ENCODE measurements around the gene SEPSECS. TPM values are rescaled to one million over a fixed set of nuclear protein-coding genes. Genes with fewer than 3 reads are reported as not detected.

The SEPSECS gene
- 10 to 100 TPM in 2 of 4 donors, 1 to 10 TPM in 2; 6.9 to 22.8 (median 10.4) TPM for total RNA-seq

- TF ChIP-seq POLR2A (IDR thresholded peaks at IDR 0.05) (peak; percentile 70 to 91), CTCF (IDR thresholded peaks at IDR 0.05) (peak in 2 of 4 experiments; percentile 25 to 27)
- peak within 1 kb of the TSS; percentile 97 to 98 for H3K27ac ChIP-seq
- peak; percentile 98 for DNase-seq
- H3K4me1 ChIP-seq = no peaks in the 10 kb centered on the region
- no peaks in the 10 kb centered on the region for H3K36me3 ChIP-seq
- no peaks in the 10 kb centered on the region for H3K9me3 ChIP-seq
- peak within 1 kb of the TSS; percentile 98 to 99 for H3K4me3 ChIP-seq
- intact Hi-C loops (cut with DNase I; ENCODE audit: low total_unique reads) = no loop called here
- H3K27me3 ChIP-seq = no peaks in the 10 kb centered on the region
Measured at GRCh38 chr4:25159837-25160713, at the start of gene SEPSECS. Gene SEPSECS (minus strand): TSS chr4:25160449. CDS start chr4:25160369, 80 bp downstream.

GRCh38 chr4:25209702-25210101, 49.5 kb upstream of the SEPSECS start:
- H3K4me3 ChIP-seq = no peak overlapping the region
- intact Hi-C loops (cut with DNase I; ENCODE audit: low total_unique reads) = no loop called here

GRCh38 chr4:25207997-25208396, 47.7 kb upstream of the SEPSECS start:
- no peaks in the 10 kb centered on the region for H3K36me3 ChIP-seq
- H3K4me3 ChIP-seq = no peak overlapping the region
- H3K9me3 ChIP-seq = peaks cover 0 to 6% of the 10 kb centered on the region in 2 donors
- intact Hi-C loops (cut with DNase I; ENCODE audit: low total_unique reads) = no loop called here
- TF ChIP-seq POLR2A (IDR thresholded peaks at IDR 0.05) (no peak), CTCF (IDR thresholded peaks at IDR 0.05) (no peak)
- no peak overlapping the region for H3K27ac ChIP-seq
- DNase-seq = no peak
- no peaks in the 10 kb centered on the region for H3K4me1 ChIP-seq
- no peaks in the 10 kb centered on the region for H3K27me3 ChIP-seq

More at GRCh38 chr4:25209702-25210101, 49.5 kb upstream of the SEPSECS start:
- TF ChIP-seq POLR2A (IDR thresholded peaks at IDR 0.05) = no peak
- no peak for TF ChIP-seq CTCF (IDR thresholded peaks at IDR 0.05)
- DNase-seq = no peak
- H3K4me1 ChIP-seq = no peaks in the 10 kb centered on the region
- H3K27me3 ChIP-seq = no peaks in the 10 kb centered on the region
- H3K27ac ChIP-seq = no peak overlapping the region
- H3K9me3 ChIP-seq = peaks cover 0 to 6% of the 10 kb centered on the region in 2 donors
- no peaks in the 10 kb centered on the region for H3K36me3 ChIP-seq

- Histone ChIP-seq H3K27ac (no peak overlapping the region), H3K27me3 (no peaks in the 10 kb centered on the region), H3K36me3 (no peaks in the 10 kb centered on the region), H3K9me3 (no peaks in the 10 kb centered on the region), H3K4me1 (no peaks in the 10 kb centered on the region), H3K4me3 (no peak overlapping the region)
- intact Hi-C loops (cut with DNase I; ENCODE audit: low total_unique reads) = no loop called here
- TF ChIP-seq CTCF (IDR thresholded peaks at IDR 0.05) = no peak
- no peak for TF ChIP-seq POLR2A (IDR thresholded peaks at IDR 0.05)
- no peak for DNase-seq
Measured at GRCh38 chr4:25198713-25199112, 38.5 kb upstream of the SEPSECS start.

- DNase-seq = no peak
- TF ChIP-seq CTCF (IDR thresholded peaks at IDR 0.05) = no peak
- no peaks in the 10 kb centered on the region for H3K4me1 ChIP-seq
- H3K27me3 ChIP-seq = no peaks in the 10 kb centered on the region
- no peak overlapping the region for H3K4me3 ChIP-seq
- H3K36me3 ChIP-seq = no peaks in the 10 kb centered on the region
- intact Hi-C loops (cut with DNase I; ENCODE audit: low total_unique reads) = no loop called here
- no peak overlapping the region for H3K27ac ChIP-seq
- H3K9me3 ChIP-seq = no peaks in the 10 kb centered on the region
Measured at GRCh38 chr4:25190407-25190806, 30.2 kb upstream of the SEPSECS start.
